Measurements from ENCODE around the gene PRKCA.
A peak's percentile ranks its signal among the peaks of the same experiment; 100 is the strongest.

Gene PRKCA

GRCh38 chr17:66574123-66574522, 271.7 kb downstream of the PRKCA start:
- intact Hi-C loops (cut with DNase I; ENCODE audit: low total_unique reads), result no loop called here
- DNase-seq, result no peak
- Histone ChIP-seq H3K4me1 (peaks cover 0 to 4% (median under 1%) of the 10 kb centered on the region in 4 donors), H3K36me3 (no peaks in the 10 kb centered on the region), H3K9me3 (no peaks in the 10 kb centered on the region), H3K27me3 (no peaks in the 10 kb centered on the region), H3K27ac (no peak overlapping the region), H3K4me3 (no peak overlapping the region)
- no peak for TF ChIP-seq CTCF (IDR thresholded peaks at IDR 0.05)

GRCh38 chr17:66576473-66576872, 274.1 kb downstream of the PRKCA start:
- Histone ChIP-seq H3K27me3 (no peaks in the 10 kb centered on the region), H3K4me1 (peaks cover 0 to 28% (median 14%) of the 10 kb centered on the region in 4 donors), H3K9me3 (no peaks in the 10 kb centered on the region), H3K4me3 (no peak overlapping the region), H3K27ac (no peak overlapping the region), H3K36me3 (no peaks in the 10 kb centered on the region)
- no peak for DNase-seq
- no peak for TF ChIP-seq CTCF (IDR thresholded peaks at IDR 0.05)
- intact Hi-C loops (cut with DNase I; ENCODE audit: low total_unique reads), result no loop called here

- intact Hi-C loops (cut with DNase I; ENCODE audit: low total_unique reads), result no loop called here
- Histone ChIP-seq H3K4me3 (no peak overlapping the region), H3K27ac (no peak overlapping the region), H3K36me3 (no peaks in the 10 kb centered on the region), H3K4me1 (peaks cover 0 to 33% (median 14%) of the 10 kb centered on the region in 4 donors), H3K9me3 (no peaks in the 10 kb centered on the region), H3K27me3 (no peaks in the 10 kb centered on the region)
- no peak for DNase-seq
- TF ChIP-seq CTCF (IDR thresholded peaks at IDR 0.05), result no peak
These were observed 274.6 kb downstream of the PRKCA start for GRCh38 chr17:66577041-66577440.

- DNase-seq, result no peak
- Histone ChIP-seq H3K27me3 (no peaks in the 10 kb centered on the region), H3K27ac (peak overlapping the region; percentile 63 to 73)
These were observed 276.5 kb downstream of the PRKCA start for GRCh38 chr17:66578781-66579489.

GRCh38 chr17:66579556-66579955, 277.1 kb downstream of the PRKCA start:
- peaks cover 0 to 33% (median 14%) of the 10 kb centered on the region in 4 donors for H3K4me1 ChIP-seq
- H3K4me3 ChIP-seq, result no peak overlapping the region
- intact Hi-C loops (cut with DNase I; ENCODE audit: low total_unique reads), result no loop called here
- H3K36me3 ChIP-seq, result no peaks in the 10 kb centered on the region
- H3K27me3 ChIP-seq, result no peaks in the 10 kb centered on the region
- peak overlapping the region; percentile 63 to 73 for H3K27ac ChIP-seq
- H3K9me3 ChIP-seq, result no peaks in the 10 kb centered on the region
- no peak for DNase-seq
- TF ChIP-seq CTCF (IDR thresholded peaks at IDR 0.05), result no peak

More at GRCh38 chr17:66578781-66579489, 276.5 kb downstream of the PRKCA start:
- no peaks in the 10 kb centered on the region for H3K36me3 ChIP-seq
- no peak overlapping the region for H3K4me3 ChIP-seq
- no peaks in the 10 kb centered on the region for H3K9me3 ChIP-seq
- intact Hi-C loops (cut with DNase I; ENCODE audit: low total_unique reads), result no loop called here
- no peak for TF ChIP-seq CTCF (IDR thresholded peaks at IDR 0.05)
- H3K4me1 ChIP-seq, result peaks cover 0 to 33% (median 14%) of the 10 kb centered on the region in 4 donors

All from tibial artery (tissue), 4 donors.